ENCODE data around the gene PCMTD2.

The PCMTD2 gene

DNA sequence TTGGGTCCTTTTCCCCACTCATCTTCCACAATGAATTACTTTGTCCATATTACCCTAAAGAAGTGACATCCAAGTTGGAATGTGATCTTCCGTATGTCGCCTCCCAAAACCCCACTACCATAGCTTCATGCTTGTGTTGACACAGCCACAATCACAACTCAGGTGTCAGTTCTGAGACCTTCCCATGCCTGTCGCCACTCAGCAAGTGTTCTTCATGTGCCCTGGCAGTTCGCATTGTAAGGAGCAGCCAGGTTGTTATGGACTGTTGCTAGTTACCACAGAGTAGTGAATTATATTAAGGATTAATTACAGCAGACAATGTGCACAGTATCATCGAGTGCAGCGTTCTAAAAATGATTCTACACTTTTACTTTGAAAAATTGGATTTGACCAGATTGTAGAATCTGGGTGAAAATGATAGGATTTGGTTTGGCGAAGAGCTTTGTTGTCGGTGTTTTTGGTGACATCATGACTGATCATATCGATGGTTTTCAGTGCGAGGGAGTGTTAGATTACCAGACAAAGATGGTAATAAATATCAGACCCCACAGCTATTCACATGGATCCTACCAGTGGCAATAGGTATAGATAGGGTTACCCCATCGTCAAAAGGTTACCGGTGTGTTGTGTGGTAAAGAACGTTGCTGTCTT lies 1.7 kb downstream of the PCMTD2 start:
- no peak overlapping the region for H3K4me3 ChIP-seq (replicated peaks in 1 of 2; ENCODE audit: low read depth in 2 of 2, low read length in 2 of 2)
- TF ChIP-seq, protein P1, sequence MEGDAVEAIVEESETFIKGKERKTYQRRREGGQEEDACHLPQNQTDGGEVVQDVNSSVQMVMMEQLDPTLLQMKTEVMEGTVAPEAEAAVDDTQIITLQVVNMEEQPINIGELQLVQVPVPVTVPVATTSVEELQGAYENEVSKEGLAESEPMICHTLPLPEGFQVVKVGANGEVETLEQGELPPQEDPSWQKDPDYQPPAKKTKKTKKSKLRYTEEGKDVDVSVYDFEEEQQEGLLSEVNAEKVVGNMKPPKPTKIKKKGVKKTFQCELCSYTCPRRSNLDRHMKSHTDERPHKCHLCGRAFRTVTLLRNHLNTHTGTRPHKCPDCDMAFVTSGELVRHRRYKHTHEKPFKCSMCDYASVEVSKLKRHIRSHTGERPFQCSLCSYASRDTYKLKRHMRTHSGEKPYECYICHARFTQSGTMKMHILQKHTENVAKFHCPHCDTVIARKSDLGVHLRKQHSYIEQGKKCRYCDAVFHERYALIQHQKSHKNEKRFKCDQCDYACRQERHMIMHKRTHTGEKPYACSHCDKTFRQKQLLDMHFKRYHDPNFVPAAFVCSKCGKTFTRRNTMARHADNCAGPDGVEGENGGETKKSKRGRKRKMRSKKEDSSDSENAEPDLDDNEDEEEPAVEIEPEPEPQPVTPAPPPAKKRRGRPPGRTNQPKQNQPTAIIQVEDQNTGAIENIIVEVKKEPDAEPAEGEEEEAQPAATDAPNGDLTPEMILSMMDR (IDR thresholded peaks at IDR 0.05; ENCODE audit: low read depth, low read length) = no peak
- DNase-seq (ENCODE audit: low read depth in 2 of 2) = no peak

DNA sequence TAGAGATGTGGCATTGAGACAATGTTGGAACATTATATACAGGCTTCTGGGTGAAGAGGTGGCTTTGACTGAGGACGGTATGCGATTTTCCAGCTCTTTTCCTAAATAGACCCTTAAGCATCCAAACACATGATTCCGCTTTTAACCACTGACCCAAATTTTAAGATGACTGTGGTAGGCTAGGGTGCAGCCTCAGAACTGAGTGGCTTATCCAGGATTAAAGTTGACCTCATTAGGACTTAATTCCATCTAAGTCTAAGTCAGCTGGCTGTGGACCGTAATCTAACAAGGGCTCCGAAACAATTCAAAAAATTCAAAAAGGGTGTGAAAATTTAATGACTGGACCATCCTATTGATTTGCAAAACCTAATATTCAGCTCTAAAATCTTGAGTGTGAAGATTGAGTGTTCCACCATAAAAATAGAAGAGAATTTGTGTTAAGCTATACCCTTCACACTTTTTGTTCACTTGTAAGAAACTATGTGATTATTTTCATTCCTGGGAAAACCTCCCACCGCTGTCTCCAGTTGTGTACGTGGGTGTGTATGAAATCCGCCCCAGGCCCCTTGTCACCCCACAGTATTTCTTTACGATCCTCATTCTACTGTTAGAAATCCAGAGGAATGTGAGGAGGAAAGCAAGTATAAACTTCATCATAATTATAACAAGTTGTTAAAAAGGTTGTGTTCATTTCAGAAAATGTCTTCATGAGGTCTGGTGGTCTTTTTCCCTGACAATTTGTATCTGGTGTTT lies 2.7 kb downstream of the PCMTD2 start:
- no peak overlapping the region for H3K4me3 ChIP-seq (replicated peaks in 1 of 2; ENCODE audit: low read depth in 2 of 2, low read length in 2 of 2)
- TF ChIP-seq, protein P1 (IDR thresholded peaks at IDR 0.05; ENCODE audit: low read depth, low read length) = no peak
- DNase-seq (ENCODE audit: low read depth in 2 of 2) = no peak

DNA sequence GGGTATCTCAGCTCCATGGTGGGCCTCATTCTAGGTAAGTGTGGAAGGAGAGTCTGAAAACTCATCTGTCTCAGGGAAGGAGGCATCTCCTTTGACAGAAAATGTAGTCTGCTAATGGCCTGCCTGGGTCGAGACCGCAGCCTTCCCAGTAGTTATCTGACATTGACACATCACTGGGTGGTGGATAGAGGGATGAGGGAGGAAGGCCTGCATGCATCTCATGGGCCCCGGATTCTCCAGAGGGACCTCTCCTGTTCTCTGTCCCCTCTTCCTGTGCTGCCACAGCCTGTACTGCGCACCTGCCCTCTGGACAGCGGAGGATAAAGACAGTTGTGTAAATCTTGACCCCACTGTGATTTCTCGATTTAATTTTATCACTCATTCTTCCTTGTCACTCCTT lies 4.7 kb downstream of the PCMTD2 start:
- TF ChIP-seq, protein P1 (IDR thresholded peaks at IDR 0.05; ENCODE audit: low read depth, low read length) = no peak
- DNase-seq (ENCODE audit: low read depth in 2 of 2) = no peak
- H3K4me3 ChIP-seq (replicated peaks in 1 of 2; ENCODE audit: low read depth in 2 of 2, low read length in 2 of 2) = no peak overlapping the region

DNA sequence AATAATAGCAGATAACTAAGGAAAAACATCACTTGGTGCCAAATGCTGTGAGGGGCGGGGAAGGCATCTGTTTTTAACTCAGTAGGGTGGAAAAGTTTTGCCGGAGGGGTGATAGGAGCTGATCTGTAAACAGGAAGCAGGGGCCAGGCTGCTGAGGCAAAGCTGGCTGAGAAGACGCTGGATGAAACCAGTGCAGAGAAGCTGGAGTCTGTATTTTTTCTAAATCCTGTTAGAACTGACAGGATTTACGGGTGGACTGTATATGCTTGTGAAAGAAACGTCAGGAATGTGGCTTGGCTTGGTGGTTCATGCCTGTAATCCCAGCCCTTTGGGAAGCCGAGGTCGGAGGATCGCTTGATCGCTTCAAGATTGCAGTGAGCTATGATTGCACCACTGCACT lies 5.6 kb downstream of the PCMTD2 start:
- H3K4me3 ChIP-seq (replicated peaks in 1 of 2; ENCODE audit: low read depth in 2 of 2, low read length in 2 of 2) = no peak overlapping the region
- DNase-seq (ENCODE audit: low read depth in 2 of 2) = peak; percentile 13 to 76
- TF ChIP-seq, protein P1 (IDR thresholded peaks at IDR 0.05; ENCODE audit: low read depth, low read length) = no peak

DNA sequence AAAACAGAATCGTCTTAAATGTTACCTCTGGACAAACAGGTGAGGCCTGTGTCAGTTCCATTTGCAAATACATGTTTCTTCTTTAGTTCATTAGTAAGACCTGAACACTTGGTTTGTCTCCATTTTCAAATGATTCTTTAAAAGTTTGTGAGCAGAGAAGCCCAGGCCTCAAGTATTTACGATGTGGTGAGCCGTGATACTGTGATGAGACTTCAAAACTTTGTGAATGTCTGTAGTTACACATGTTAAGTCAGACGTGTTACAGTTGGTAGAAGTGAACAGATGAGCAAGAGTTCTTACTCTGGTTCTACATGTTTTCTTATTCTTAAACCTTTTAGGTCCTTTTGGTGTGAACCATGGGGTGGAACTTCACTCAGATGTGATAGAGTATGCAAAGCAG lies 8.5 kb downstream of the PCMTD2 start:
- H3K4me3 ChIP-seq (replicated peaks in 1 of 2; ENCODE audit: low read depth in 2 of 2, low read length in 2 of 2) = no peak overlapping the region
- TF ChIP-seq, protein P1 (IDR thresholded peaks at IDR 0.05; ENCODE audit: low read depth, low read length) = no peak
- no peak for DNase-seq (ENCODE audit: low read depth in 2 of 2)

DNA sequence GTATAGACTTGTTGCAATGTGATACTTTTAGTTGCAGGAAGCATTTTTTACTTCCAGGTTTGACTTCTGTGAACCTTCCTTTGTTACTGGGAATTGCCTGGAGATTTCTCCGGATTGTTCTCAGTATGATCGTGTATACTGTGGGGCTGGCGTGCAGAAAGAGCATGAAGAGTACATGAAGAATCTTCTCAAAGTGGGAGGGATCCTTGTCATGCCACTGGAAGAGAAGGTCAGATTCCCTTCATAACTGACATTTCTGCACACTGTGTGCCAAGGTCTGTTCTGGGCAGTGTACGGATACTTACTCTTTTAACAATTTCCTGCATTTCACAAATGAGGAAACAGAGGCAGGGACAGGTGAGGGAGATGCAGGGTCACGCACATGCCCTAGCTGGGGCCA lies 9.7 kb downstream of the PCMTD2 start:
- TF ChIP-seq, protein P1 (IDR thresholded peaks at IDR 0.05; ENCODE audit: low read depth, low read length) = no peak
- no peak overlapping the region for H3K4me3 ChIP-seq (replicated peaks in 1 of 2; ENCODE audit: low read depth in 2 of 2, low read length in 2 of 2)
- DNase-seq (ENCODE audit: low read depth in 2 of 2) = no peak

Measured in cardiac fibroblast (primary cell).